Daoy (cell line): Measurements from ENCODE around the gene URB2. TPM values are rescaled to one million over a fixed set of nuclear protein-coding genes. Genes with fewer than 3 reads are reported as not detected.
"Not testable (repeated sequence)": the region's sequence is repeated elsewhere in the genome, so short reads cannot be mapped to it uniquely, and the experiment has no call there.

Source experiments
- DNase-seq: peaks from one replicate; pipeline ENCODE4 v3.0.0-alpha.2; 2015; ENCODE audit warnings: low read depth
- total RNA-seq: library from RNA; depleted of rRNA; stranded (reverse); fragments of >200 nt; shearing (Covaris generic); gene quantifications from 2 replicates; pipeline ENCODE4 v1.2.3, GENCODE V29; 2014; rRNA removed

Gene URB2
- total RNA-seq = 21.4 and 23.0 TPM in 2 replicates

DNA sequence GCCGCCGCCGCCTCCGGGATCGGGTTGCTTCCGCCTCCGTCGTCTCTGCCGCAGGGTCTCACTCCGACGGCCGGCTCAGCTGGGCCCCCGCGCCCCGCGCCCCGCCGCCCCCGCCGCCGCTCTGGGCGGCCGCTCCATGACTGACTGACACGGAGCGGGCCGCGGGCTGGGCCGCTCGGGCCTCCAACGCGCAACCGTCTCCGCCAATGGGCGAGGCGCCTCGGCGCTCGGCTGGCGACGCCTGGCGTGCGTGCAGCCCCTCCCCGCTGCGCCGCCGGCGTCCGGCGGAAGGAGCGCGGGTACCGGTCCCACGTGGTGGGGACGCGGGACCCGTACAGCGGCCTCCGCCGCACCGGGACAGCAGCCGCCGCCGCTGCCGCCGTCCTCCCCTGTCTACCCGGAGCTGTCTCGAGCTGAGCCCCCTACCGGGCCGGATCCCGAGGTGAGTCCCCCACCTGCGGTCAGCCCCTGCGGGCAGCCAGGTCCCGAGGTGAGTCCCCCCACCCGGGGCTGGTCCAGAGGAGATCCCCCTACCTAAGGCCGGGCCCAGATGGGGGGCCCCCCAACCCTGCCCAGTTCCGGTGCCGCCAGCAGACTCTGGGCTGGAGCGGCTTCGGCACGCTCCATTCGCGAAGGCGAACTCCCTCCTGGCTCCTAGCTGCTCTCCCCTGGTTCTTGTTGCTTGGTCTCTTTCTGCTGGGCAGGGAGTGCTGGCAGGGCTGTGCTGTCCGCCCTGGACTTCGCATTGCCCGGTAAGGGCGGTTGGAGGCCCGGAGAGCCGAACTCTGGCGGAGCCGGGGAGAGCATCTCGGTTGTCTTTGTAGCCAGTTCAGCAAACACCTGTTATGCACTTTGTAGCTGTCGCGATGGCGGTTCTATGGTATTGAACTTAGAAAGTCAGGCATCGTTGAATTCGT, at the start of gene URB2, which contains the start of gene TAF5L:
Gene URB2, plus strand, starts transcription at position 333 of the 917 bp plus-strand sequence. CDS start 1,387 bp downstream, outside the sequence.
Gene TAF5L, minus strand, starts transcription at position 208 of the 917 bp plus-strand sequence. CDS start 11,640 bp downstream, outside the sequence.
- peak; percentile 96 for DNase-seq

DNA sequence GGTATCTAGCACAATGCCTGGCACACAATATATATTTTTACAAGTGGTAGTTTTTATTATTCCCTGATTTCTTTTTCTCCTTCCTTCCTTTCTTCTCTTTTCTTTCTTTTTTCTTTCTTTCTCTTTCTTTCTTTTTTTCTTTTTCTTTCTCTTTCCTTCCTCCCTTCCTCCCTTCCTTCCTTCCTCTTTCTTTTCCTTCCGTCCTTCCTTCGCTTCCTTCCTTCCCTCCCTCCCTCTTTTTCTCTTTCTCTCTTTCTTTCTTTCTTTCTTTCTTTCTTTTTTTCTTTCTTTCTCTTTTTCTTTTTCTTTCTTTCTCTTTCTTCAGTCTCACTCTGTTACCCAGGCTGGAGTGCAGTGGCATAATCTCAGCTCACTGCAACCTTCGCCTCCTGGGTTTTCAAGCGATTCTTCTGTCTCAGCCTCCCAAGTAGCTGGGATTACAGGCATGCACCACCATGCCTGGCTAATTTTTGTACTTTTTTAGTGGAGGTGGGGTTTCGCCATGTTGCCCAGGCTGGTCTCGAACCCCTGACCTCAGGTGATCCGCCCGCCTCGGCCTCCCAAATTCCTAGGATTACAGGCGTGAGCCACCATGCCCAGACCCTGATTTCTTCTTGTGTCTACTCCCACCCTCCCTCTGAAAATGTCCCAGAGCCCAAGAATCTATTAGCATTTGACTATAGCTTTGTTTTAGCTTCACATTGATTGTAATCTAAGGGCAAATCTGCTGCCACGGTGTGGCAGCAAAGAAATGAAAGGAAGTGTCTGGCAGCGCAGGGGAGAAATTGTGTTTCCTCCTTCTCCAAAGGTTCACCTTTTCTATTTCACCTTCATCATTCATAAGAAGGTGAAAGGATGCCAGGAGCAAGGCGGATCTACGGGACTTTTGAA, 47.6 kb upstream of the URB2 start:
- DNase-seq = no peak

DNA sequence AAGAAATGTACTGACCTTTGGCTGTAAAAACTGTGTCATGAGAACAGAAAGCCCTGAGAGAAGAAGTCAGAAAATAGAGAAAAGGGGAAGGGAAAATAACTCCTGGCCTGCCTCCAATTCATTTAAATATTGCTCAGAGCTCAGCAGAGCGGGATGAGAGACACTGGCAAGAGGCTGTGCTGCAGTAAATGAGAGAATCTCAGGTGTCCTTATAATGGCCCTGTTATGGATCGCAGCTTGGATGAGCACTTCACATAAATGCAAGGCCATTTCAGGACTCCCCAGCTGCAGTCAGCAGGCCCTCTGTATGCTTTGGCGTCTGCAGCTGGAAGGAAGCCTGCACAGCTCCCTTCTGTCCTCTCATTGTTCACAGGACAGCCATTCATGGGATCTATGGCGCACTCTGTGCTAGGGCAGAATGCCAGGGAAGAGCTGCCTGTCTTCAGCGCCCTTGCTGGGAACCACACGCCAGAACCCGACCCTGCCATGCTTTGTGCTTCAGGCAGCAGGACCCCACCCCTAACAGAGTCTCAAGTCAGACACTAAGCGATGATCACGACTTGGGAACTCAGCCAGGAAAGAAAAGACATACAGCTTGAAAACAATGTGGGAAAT, 46.9 kb upstream of the URB2 start:
- no peak for DNase-seq

DNA sequence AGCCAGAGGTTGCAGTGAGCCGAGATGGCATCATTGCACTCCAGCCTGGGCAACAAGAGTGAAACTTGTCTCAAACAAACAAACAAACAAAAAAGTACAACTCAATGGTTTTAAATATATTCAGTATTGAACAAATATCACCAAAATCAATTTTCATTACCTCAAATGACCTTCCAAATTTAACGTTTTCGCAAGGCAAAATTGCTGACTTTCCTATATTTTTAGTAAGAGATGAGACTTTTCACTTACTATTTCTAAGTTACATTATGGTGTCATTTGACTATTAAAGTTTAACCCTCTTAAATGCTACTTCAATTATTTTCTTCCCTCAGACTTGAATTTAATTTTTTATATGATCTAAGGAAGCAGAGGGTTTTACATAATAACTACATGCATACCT, 44.6 kb upstream of the URB2 start:
- DNase-seq = no peak

DNA sequence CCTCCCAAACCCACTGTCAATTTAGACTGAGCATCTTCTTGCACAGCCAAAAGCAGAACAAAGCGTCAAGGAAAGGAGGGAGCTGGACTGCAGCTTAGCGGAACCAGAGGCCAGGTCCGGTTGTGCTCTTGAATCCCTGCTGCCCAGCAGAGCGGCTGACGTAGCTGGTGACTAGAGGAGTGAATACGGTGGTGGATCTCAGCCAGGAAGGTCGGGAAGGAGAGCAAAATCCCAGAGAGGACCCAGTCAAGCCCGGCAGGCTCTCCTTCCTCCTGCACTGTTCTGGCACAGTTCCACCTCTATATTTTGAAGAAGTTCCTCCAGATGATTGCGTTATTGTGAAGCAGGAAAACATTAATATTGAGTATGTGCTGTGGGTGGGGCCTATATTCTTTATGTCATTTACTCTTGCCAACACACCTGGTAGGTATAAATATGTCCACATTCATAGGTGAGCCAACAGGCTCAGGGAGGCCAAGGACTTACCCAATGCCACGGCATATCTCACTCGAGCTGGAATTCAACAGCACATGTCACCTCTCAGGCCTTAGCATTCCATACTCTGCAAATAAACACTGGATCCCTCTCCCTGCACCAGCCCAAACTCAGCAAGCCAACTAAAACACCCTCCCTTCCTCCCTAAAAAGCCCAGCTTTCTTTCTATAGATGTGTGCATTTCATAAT, 43.9 kb upstream of the URB2 start:
- DNase-seq = no peak

DNA sequence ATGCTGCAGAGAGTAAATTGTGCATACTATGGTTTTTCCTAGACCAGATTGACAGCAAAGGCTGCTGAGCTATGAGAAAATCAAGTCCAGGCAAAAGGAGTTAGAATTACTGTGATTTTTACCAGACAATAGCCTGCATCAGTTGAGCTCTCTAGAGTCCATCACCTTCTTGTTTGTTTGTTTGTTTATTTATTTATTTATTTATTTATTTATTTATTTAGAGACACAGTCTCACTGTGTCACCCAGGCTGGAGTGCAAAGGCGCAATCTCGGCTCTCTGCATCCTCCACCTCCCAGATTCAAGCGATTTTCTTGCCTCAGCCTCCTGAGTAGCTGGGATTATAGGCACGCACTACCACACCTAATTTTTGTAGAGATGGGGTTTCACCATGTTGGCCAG, 43.3 kb upstream of the URB2 start:
- DNase-seq = no peak

DNA sequence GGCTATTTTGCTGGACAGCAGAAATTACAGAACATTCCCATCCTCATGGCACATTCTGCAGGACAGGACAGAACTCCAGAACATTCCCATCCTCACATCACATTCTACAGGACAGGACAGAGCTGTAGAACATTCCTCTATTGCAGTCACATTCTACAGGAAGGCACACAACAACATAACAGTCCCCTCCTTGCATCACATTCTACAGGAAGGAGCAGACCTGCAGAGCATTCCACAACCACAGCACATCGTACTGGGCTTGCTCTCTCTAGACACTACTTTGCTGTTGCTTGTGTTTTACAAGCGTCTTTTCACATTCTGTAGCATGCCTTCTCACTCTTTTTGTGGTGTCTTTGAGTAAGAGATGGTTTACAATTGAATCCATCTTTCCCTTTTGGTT, 40.7 kb upstream of the URB2 start:
- no peak for DNase-seq

DNA sequence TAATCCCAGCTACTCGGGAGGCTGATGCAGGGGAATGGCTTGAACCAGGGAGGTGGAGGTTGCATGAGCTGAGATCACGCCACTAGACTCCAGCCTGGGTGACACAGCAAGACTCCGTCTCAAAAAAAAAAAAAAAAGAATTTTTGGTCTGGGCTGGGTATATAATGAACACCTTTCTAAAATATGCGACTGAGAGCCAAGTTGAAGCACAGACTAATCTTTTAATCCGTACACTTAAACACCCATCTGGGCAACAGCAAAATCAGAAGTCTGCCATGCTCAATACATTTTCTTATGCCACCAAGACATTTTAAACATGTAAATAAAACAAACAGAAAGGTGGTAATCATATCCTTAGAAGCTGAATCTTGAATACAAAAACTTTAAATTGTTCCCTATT, 35.9 kb upstream of the URB2 start:
- DNase-seq = no peak

DNA sequence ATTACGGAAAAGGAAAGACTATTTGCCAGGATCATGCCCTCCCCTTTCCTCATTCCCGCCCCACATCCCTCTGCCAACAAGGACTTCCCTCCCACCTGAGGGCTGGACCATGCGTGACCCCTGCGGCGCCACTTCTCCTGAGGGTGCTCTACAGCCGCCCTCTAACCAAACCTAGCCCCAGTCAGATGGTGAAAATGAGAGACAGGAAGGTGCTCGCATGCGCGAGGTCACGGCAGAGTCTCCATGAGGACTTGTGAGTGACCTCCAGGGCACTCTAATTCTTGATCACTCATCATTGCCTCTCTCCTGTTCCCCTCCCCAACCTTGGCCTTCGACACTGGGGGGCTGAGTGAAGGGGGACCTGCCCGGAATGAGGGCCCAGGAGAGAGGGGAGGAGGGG, 32.2 kb upstream of the URB2 start:
- no peak for DNase-seq

DNA sequence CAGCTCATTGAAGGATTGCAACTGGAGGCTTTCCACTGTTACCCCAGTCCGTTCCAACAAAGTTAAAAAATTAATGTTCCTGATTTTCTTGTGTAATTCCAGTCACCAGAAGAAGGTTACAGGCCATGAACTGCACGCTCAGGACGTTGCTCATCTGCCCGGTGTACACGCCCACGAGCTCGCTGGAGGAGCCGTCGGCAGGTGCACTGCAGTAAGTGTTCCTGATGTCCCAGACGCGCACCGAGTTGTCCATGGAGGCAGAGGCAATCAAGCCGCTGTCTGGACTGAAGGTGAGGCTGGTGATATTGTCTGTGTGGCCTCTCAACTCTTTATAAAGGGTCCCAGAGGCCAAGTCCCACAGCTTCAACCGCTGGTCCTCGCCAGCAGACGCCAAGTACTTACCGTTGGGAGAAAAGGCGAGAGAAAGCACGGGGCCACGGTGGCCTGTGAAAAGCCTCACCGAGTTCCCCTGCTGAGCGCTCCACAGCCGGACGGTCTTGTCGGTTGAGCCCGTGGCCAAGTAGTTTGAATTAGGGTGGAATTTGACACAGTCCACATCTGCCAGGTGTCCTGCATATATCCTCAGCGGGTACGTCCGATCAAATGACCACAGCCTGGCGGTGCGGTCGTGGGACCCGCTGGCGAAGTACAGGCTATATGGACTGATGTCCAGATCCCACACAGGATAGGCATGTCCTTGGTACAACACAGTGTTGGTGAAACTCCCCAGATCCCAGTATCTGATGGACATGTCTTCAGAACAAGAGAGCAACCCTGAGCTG, 31.6 kb upstream of the URB2 start:
- DNase-seq = no peak

DNA sequence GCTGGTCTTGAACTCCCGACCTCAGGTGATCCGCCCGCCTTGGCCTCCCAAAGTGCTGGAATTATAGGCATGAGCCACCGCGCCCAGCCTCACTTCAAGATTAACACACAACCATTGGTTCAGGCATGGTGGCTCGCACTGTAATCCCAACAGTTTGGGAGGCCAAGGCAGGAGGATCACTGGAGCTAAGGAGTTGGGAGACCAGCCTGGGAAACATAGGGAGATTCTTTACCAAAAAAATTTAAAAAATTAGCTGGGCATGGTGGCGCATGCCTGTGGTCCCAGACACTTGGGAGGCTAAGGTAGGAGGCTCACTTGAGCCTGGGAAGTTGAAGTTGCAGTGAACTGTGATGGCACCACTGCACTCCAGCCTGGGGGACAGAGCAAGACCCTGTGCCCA, 30.2 kb upstream of the URB2 start:
- DNase-seq = not testable (repeated sequence)

DNA sequence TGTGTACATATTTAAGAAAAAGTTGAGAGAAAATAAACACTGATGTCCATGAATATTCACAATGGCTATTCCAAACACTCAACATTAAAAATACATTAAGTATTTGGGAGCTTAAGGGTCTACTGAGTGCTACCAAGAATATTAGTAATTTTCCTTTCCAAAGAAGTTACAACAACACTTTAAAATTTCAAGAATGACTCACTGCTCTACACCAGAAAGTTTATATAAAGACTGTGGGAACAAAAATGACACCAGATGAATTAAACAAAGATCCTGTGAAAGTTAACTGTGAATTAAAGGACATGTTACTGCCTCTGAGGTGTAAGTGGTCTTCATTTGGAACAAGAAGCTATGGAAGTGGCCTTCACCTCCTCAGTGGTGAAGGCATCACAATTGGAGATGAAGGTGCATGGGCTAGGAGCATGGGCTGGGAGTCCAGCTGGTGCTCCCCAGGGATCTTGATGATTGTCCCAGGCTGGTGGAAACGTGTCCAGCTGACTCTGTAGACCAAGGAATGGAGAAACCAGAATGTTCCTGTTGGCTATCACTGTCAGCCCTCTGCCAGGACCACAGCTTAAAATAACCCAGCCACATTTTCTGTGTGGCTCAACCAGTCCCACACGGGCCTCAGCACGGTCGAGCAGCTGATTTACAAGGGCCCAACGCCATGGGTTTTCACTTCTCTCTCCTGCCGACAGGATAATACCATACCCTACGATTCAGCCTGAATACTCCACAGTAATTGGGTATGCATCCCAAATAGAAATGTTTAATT, 28.9 kb upstream of the URB2 start:
- DNase-seq = no peak

DNA sequence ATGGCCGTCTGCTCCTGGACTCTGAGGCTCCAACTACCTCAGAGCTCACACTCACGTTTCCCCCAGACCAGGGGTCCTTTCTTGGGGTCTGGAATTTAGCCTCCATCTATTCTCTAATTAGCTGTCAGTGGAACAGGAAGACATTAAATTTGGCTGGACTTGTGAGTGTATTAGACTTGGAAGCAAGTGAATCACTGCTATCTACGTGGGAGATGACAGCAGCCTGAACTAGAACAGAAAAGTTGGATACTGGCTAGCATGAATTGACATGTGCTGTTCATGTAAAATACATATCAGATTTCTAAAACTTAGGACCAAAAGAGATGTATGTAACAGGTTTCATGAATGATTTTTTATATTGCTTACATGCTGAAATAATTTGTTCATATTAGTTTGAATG, 28.2 kb upstream of the URB2 start:
- DNase-seq = no peak

DNA sequence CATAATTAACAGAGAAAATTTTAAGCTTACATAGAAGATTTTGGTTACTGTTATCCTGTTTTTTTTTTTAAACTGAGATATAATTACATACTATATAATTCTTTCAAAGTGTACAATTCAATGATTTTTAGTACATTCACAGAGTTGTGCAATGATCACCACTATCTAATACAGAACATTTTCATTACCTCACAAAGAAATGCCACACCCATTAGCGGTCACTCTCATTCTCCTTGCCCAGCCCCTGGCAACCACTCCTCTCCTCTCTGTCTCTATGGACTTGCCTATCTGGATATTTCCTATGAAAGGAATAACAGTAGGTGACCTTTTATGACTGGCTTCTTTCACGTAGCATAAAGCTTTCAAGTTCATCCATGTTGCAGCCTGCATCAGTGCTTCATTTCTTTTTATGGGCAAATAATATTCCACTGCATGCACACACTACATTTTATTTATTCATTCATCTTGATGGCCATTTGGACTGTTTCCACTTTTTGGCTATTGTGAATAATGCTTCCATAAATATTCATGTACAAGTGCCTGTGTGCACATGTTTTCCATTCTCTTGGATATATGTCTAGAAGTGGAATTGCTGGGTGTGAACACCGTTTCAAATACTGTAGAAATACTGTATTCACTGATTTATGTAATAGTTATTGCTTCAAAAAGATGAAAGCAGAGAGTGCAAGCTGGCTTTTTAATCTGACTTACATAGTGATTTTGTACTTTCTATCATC, 26.7 kb upstream of the URB2 start:
- no peak for DNase-seq

DNA sequence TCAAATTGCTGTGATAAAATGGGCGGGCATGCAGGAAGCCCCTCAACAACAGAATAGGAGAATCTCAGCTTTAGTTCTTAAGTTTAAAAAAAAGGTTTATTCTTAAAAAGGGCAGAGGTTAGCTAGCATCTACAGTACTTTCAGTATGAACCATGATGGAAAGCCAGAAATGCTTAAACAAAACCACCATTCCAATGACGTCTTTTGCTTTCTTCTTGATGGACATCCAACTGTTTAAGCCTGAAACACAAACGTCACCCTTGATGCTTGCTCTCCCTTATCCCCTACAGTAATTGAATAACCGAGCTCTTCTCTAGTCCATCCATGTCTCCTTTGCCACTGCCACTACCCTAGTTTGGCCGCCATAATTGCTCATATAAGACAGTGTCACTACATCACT, 25.8 kb upstream of the URB2 start:
- DNase-seq = no peak

DNA sequence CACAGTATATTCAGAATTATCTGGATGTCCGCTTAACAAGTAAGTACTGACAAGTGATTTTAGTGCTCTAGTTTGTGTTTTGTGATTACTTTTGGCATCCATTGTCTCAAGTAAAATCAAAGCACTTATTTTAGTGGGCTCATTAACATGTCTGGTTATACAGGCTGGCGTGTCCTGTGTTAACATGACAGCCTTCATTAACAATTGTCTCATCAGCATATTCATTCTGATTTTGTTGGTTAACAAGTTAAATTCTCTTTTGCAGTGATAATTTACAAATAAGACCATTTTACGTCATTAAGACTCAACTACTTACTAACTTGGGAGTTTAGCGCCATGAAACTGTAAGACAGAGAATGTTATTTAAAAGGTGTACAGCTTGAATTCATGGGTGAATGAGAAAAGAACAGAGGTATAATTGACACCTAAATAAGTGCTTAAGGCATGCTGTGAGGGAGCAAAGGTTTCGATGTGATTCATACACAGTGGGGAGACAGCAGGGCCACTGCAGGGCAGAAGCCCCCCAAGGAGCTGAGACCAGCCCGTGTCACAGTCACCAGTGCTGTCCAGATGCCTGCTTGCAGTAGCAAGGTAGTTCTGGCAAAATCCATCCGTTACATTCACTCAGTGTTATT, 22.6 kb upstream of the URB2 start:
- no peak for DNase-seq

DNA sequence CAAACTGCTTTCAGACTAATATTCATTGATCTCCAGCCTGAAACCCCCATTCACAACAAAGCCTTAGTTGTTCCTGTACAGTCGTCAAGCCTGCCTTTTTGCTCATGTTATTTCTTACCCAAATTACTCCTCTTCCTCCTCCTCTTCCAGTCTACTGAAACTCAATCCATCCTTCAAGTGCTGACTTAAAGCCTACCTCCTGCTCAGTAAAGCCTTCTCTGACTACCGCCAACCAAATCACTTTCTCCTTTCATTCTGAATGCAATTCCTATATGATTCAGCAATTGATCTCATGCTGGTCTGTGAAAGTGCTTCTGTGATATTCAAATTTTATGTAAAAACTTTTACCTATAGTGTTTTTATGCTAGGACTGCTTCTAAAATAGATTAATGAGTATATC, 18.7 kb upstream of the URB2 start:
- DNase-seq = no peak

DNA sequence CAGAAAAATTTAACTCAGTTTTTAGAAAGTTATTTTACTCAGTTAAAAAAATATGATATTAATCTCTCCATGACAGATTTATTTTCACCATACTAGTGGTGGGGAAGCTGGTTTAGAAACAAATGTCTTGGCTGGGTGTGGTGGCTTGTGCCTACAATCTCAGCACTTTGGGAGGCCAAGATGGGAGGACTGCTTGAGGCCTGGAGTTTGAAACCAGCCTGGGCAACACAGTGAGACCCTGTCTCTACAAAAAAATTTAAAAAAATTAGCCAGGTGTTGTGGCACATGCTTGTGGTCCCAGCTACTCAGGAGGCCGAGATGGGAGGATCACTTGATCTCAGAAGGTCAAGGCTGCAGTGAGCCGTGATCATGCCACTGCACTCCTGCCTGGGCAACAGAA, 17.5 kb upstream of the URB2 start:
- no peak for DNase-seq

DNA sequence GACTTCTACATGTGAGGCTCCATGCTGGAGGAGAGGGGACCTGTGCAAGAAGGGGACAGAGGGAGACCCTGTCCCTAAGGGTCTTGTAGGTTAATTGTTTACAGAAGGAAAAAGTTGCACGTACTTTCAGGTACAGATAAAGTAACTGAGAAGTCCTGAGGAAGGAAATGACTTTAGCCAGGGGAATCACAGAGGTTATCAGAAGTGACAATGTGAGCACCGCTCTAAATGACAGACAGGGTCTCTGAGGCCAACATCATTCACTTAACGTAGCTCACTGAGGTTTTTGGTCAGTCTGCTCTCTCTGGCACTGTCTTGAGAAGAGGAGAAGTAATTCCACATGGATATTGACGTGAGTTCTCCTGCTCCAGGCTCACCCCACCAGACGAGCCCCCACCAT, 12.1 kb upstream of the URB2 start:
- DNase-seq = no peak
